Retinal pigment epithelial cell (primary cell): Measurements from ENCODE around the gene JRKL.
"Not testable (repeated sequence)": the region's sequence is repeated elsewhere in the genome, so short reads cannot be mapped to it uniquely, and the experiment has no call there.

Source experiments
- DNase-seq: peaks from one replicate; pipeline ENCODE4 v3.0.0-alpha.2; 2010; ENCODE audit warnings: low read depth
- H3K4me3 ChIP-seq: 2 replicates; pipeline ENCODE4 v1.5.1; 2011; ENCODE audit warnings: mild to moderate bottlenecking, low read length, control low read depth, moderate library complexity
- TF ChIP-seq, protein P1 (sequence below): conservative IDR thresholded peaks from 2 replicates; pipeline ENCODE4 v1.5.1; 2011; ENCODE audit warnings: low read depth, low read length, control low read depth, inconsistent platforms

The JRKL gene

GRCh38 chr11:96424693-96425092 lies 34.9 kb downstream of the JRKL start:
- peak; percentile 7 for DNase-seq
- no peak overlapping the region for H3K4me3 ChIP-seq
- TF ChIP-seq, protein P1, sequence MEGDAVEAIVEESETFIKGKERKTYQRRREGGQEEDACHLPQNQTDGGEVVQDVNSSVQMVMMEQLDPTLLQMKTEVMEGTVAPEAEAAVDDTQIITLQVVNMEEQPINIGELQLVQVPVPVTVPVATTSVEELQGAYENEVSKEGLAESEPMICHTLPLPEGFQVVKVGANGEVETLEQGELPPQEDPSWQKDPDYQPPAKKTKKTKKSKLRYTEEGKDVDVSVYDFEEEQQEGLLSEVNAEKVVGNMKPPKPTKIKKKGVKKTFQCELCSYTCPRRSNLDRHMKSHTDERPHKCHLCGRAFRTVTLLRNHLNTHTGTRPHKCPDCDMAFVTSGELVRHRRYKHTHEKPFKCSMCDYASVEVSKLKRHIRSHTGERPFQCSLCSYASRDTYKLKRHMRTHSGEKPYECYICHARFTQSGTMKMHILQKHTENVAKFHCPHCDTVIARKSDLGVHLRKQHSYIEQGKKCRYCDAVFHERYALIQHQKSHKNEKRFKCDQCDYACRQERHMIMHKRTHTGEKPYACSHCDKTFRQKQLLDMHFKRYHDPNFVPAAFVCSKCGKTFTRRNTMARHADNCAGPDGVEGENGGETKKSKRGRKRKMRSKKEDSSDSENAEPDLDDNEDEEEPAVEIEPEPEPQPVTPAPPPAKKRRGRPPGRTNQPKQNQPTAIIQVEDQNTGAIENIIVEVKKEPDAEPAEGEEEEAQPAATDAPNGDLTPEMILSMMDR: no peak

GRCh38 chr11:96430668-96431067 lies 40.9 kb downstream of the JRKL start:
- TF ChIP-seq, protein P1: no peak
- no peak for DNase-seq
- H3K4me3 ChIP-seq: no peak overlapping the region

DNA sequence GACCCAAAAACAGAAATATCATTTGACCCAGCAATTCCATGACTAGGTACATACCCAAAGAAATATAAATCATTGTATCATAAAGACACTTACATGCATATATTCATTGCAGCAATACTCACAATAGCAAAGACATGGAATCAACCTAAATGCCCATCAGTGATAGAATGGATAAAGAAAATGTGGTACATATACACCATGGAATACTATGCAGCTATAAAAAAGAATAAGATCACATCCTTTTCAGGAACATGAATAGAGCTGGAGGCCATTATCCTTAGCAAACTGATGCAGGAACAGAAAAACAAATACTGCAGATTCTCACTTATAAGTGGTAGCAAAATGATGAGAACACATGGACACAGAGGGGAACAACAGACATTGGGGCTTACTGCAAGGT lies 42.8 kb downstream of the JRKL start:
- not testable (repeated sequence) for H3K4me3 ChIP-seq, DNase-seq
